Coronary artery (tissue), 2 donors: ENCODE data around the gene GSTA2.
"Not testable (repeated sequence)": the region's sequence is repeated elsewhere in the genome, so short reads cannot be mapped to it uniquely, and the experiment has no call there.

Experiments
- DNase-seq: peaks from one replicate; pipeline ENCODE4 v3.0.0-alpha.2; 2017; ENCODE audit warnings: low spot score
- H3K27ac ChIP-seq, 2 donors: fragments of 200-600 bp; sonication (generic); one replicate each; pipeline ENCODE4 v1.5.1; 2016 to 2019
- H3K4me3 ChIP-seq: fragments of 200-600 bp; sonication (generic); 2 replicates; pipeline ENCODE4 v1.5.1; 2016; ENCODE audit warnings: mild to moderate bottlenecking, moderate library complexity
- TF ChIP-seq, protein P1 (sequence below): fragments of 200-600 bp; sonication (generic); IDR thresholded peaks from one replicate; pipeline ENCODE4 v1.5.1; 2019; ENCODE audit warnings: antibody characterized with exemption

Gene GSTA2

DNA sequence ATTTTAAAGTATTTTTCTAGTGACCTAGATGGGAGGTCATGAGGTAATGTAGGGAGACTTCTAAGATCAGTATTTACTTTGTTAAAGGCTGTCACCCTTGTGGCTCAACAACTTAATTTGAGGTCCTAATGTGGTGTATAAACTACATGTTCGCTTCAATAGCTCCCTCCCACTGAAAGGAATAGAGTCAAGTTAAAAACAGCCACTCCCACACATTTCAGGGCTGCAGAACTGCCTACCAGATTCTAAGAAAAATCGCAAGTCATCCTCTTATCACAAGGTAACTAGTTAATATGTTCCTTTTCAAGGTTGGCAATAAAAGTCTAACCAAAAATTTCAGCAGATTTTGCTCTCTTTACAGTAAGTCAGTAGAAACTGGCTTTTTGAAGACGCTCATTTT is 25.2 kb upstream of the GSTA2 start:
- Histone ChIP-seq H3K27ac (no peak overlapping the region), H3K4me3 (no peak overlapping the region)
- no peak for DNase-seq
- TF ChIP-seq, protein P1, sequence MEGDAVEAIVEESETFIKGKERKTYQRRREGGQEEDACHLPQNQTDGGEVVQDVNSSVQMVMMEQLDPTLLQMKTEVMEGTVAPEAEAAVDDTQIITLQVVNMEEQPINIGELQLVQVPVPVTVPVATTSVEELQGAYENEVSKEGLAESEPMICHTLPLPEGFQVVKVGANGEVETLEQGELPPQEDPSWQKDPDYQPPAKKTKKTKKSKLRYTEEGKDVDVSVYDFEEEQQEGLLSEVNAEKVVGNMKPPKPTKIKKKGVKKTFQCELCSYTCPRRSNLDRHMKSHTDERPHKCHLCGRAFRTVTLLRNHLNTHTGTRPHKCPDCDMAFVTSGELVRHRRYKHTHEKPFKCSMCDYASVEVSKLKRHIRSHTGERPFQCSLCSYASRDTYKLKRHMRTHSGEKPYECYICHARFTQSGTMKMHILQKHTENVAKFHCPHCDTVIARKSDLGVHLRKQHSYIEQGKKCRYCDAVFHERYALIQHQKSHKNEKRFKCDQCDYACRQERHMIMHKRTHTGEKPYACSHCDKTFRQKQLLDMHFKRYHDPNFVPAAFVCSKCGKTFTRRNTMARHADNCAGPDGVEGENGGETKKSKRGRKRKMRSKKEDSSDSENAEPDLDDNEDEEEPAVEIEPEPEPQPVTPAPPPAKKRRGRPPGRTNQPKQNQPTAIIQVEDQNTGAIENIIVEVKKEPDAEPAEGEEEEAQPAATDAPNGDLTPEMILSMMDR = no peak

DNA sequence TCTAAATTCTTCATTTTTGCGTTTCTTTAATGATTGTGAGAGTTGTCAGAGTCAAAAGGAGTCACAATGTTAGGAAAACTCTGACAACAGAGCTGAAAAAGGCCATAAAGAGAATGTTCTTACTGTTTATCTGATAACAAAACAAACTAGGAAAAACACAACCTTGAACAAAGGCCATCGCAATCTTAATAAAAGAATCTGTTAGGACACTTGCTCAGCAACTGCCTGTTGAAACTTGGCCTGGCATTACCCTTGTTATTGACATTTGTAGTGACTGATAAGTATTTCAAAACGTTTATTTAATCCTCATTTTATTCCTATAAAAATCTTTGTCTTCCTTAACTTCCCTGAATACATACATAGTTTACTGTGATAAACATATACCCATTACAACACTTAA is 24.6 kb upstream of the GSTA2 start:
- no peak for DNase-seq
- TF ChIP-seq, protein P1 = no peak
- no peak overlapping the region for H3K27ac ChIP-seq
- H3K4me3 ChIP-seq = no peak overlapping the region

DNA sequence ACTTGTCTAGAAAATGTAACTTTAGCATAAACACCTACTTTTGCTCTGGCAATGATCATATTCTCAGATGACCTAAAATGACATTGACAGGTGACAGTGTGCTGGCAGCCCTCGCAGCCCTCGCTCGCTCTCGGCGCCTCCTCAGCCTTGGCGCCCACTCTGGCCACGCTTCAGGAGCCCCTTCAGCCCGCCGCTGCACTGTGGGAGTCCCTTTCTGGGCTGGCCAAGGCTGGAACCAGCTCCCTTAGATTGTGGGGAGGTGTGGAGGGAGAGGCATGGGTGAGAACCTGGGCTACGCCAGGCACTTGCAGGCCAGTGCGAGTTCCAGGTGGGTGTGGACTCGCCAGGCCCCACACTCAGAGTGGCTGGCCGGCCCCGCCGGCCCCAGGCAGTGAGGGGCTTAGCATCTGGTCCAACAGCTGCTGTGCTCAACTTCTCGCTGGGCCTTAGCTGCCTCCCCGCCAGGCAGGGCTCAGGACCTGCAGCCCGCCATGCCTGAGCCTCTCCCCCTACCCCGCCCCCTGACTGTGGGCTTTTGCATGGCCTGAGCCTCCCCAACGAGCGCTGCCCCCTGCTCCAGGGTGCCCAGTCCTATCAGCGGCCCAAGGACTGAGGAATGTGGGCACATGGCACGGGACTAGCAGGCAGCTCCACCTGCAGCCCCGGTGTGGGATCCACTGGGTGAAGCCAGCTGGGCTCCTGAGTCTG is 23.1 kb upstream of the GSTA2 start:
- DNase-seq = no peak
- no peak overlapping the region for H3K27ac ChIP-seq
- TF ChIP-seq, protein P1 = no peak
- no peak overlapping the region for H3K4me3 ChIP-seq

DNA sequence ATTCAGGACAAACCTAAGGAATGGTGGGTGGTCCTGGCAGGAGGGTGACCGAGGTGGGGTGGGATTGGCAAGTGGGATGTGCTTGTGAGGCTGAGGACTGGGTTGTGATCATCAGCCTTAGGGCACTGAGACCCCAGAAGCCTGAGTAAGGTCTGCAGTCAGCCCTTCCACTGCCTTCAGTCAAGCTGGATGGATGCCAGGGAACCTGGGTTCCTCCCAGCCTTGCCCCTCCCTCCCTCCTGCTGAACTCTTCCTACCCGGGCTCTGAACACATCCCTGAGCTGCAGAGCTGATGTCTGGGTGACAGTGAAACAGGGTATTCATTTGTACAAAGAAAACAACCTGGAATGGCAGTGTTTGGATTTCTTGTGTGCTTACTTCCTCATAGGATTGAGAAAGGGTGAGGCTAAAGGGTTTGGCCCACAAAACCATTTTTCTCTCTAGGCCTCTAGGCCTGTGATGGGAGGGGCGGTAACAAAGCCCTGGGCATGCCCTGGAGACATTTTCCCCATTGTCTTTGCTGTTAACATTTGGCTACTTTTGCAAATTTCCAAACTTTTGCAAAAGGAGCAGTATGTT is 19.5 kb upstream of the GSTA2 start:
- not testable (repeated sequence) for DNase-seq, H3K27ac ChIP-seq, H3K4me3 ChIP-seq

DNA sequence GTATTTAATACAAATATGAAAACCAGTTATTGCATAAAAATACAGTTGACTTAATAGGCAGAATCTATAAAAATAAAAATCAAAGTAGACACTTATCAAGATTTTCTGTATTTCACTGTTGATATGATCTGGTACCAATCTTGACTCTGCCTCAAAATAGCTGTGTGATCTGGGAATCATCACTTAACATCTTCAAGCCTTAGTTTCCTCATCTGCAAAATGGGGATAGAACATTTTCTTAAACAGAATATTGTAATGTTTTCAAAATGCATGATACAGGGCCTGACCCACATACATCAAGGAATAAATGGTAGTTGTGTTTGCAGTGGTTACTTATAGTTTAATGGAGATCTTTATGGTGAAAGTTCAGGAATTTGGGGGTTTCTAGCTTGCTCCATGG is 18.9 kb upstream of the GSTA2 start:
- not testable (repeated sequence) for DNase-seq, H3K4me3 ChIP-seq, H3K27ac ChIP-seq

DNA sequence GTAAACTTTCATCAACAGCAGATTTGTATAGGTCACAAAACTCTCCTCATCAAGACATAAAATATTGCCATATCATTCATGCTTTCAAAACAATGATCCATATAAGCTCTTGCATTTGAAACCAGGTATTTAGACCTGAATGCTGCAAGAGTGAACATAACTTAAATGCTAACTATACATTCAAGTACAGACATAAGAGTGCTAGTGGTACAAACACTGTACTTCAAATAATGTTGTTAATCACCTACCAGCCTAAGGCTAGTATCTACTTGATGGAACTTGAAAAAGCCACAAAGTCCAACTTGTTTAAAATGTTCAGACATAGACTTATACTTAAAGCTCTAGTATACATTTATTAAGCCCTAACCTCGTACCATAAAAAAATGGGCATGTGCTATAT is 16.0 kb upstream of the GSTA2 start:
- no peak overlapping the region for H3K27ac ChIP-seq
- TF ChIP-seq, protein P1 = no peak
- H3K4me3 ChIP-seq = no peak overlapping the region
- no peak for DNase-seq

DNA sequence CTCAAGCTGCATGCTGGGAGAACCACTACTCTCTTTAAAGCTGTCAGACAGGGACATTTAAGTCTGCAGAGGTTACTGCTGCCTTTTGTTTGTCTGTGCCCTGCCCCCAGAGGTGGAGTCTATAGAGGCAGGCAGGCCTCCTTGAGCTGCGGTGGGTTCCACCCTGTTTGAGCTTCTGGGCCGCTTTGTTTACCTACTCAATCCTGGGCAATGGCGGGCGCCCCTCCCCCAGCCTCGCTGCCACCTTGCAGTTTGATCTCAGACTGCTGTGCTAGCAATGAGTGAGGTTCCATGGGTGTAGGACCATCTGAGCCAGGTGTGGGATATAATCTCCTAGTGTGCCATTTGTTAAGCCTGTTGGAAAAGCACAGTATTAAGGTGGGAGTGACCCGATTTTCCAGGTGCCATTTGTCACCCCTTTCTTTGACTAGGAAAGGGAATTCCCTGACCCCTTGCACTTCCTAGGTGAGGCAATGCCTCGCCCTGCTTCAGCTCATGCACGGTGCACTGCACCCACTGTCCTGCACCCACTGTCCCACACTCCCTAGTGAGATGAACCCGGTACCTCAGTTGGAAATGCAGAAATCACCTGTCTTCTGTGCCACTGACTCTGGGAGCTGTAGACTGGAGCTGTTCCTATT is 13.6 kb upstream of the GSTA2 start:
- H3K27ac ChIP-seq, DNase-seq, H3K4me3 ChIP-seq: not testable (repeated sequence)

DNA sequence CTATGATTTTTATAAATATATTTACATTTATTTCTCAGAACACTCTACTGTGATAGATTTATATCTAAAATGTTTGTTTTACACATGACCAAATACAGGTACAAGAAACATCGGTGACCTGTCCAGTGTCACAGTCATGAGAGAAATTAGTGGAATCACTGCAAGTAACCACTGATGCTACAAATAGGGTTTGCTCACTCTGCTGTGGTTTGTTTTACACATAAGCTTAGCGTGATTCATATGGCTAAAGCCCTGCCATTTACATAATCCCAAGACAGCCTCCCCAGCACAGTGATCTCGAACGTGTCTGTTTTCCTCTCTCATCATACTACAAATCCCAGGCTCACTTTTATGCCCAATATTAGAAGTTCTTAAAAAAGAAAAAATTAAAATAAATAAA is 6.1 kb upstream of the GSTA2 start:
- DNase-seq, H3K4me3 ChIP-seq, H3K27ac ChIP-seq: not testable (repeated sequence)

DNA sequence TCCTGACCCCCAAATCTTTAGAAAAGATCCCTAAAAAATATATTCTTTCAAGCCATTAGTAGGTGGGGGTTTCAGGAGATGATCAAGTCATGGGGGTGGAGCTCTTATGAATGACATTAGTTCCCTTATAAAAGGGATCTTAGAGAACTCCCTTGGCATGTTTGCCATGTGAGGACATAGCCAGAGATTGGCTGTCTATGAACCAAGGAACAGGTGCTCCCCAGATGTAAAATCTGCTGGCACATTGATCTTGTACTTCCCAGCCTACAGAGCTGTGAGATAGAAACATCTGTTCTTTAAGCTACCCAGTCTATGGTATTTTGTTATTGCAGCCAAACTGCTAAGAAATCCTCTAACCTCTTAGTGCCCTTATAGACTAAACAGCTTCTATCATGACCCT is 4.4 kb upstream of the GSTA2 start:
- H3K4me3 ChIP-seq, DNase-seq, H3K27ac ChIP-seq: not testable (repeated sequence)

DNA sequence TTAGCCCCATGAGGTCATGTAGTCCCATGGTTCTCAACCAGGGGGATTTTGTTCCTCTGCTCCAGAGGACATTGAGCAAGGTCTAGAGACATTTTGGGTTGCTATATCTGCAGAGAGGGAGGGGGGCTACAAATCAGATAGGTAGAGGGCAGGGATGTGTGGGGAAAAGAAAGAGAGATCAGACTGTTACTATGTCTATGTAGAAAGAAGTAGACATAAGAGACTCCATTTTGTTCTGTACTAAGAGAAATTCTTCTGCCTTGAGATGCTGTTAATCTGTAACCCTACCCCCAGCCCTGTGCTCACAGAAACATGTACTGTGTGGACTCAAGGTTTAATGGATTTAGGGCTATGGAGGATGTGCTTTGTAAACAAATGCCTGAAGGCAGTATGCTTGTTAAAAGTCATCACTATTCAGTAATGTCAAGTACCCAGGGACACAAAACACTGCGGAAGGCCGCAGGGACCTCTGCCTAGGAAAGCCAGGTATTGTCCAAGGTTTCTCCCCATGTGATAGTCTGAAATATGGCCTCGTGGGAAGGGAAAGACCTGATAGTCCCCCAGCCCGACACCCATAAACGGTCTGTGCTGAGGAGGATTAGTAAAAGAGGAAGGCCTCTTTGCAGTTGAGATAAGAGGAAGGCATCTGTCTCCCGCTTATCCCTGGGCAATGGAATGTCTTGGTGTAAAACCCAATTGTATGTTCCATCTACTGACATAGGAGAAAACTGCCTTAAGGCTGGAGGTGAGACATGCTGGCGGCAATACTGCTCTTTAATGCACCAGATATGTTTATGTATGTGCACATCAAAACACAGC is 1.4 kb downstream of the GSTA2 start:
- not testable (repeated sequence) for DNase-seq, H3K4me3 ChIP-seq, H3K27ac ChIP-seq
